IMR-90 (cell line): ENCODE measurements around the gene YBX2. TPM values are rescaled to one million over a fixed set of nuclear protein-coding genes. Genes with fewer than 3 reads are reported as not detected.

ENCODE experiments used
- ATAC-seq: fragments of 200-7000 bp; cut with Tn5 transposase; 2 replicates; pipeline ENCODE4 v1.9.1; 2020; ENCODE audit warnings: low read depth, mild to moderate bottlenecking, moderate library complexity
- BruUV-seq: library from RNA; stranded (reverse); fragments of 400-500 nt; replicated peaks from 2 replicates; lab custom pipeline; 2021; lab: Mats Ljungman, UMichigan
- CTCF ChIA-PET: fragments of 300-600 bp; formaldehyde crosslinking; extraction: SDS; loops from one replicate; lab custom pipeline; 2021; ENCODE audit warnings: antibody characterized with exemption; lab: Yijun Ruan, JAX
- POLR2A ChIA-PET: fragments of 300-600 bp; sonication (Branson Sonifier 250); formaldehyde crosslinking; loops from one replicate; lab custom pipeline; 2022; ENCODE audit warnings: antibody characterized with exemption; ENCODE audit not compliant: unreplicated experiment; lab: Charles Lee
- DNase-seq: peaks from one replicate; pipeline ENCODE4 v3.0.0; 2013
- H2AFZ ChIP-seq: replicated peaks from 2 replicates; pipeline ENCODE3; 2013; ENCODE audit warnings: low read length, mild to moderate bottlenecking; ENCODE audit not compliant: poor library complexity
- H2AK5ac ChIP-seq: 2 replicates; pipeline ENCODE4 v1.6.1; 2013; ENCODE audit warnings: low read depth, low read length, inconsistent platforms
- H2AK9ac ChIP-seq: replicated peaks from 2 replicates; pipeline ENCODE3; 2013; ENCODE audit warnings: mild to moderate bottlenecking, low read depth, low read length, moderate library complexity; ENCODE audit not compliant: poor library complexity
- H2BK120ac ChIP-seq: 2 replicates; pipeline ENCODE4 v1.6.1; 2013; ENCODE audit warnings: low read depth, low read length, inconsistent platforms
- H2BK15ac ChIP-seq: 3 replicates; pipeline ENCODE4 v1.6.1; 2013; ENCODE audit warnings: low read depth, low read length, inconsistent platforms
- H2BK20ac ChIP-seq: 2 replicates; pipeline ENCODE4 v1.6.1; 2013; ENCODE audit warnings: low read depth, mild to moderate bottlenecking, inconsistent platforms, low read length, moderate library complexity
- H2BK5ac ChIP-seq: 2 replicates; pipeline ENCODE4 v1.6.1; 2013; ENCODE audit warnings: mild to moderate bottlenecking, low read depth, low read length, inconsistent platforms; ENCODE audit not compliant: poor library complexity, severe bottlenecking
- H3K14ac ChIP-seq: replicated peaks from 2 replicates; pipeline ENCODE4 v1.6.1; 2013; ENCODE audit warnings: low read depth, low read length, inconsistent platforms
- H3K18ac ChIP-seq: 2 replicates; pipeline ENCODE4 v1.6.1; 2013; ENCODE audit warnings: low read depth, low read length, control low read depth
- H3K23ac ChIP-seq: 2 replicates; pipeline ENCODE4 v1.6.1; 2013; ENCODE audit warnings: low read depth, low read length, inconsistent platforms
- H3K27ac ChIP-seq: 2 replicates; pipeline ENCODE4 v1.5.1; 2013; ENCODE audit warnings: mild to moderate bottlenecking, control low read depth, low read length; ENCODE audit not compliant: insufficient read depth
- H3K27me3 ChIP-seq: 2 replicates; pipeline ENCODE4 v1.6.1; 2013; ENCODE audit warnings: low read length; ENCODE audit not compliant: control insufficient read depth, insufficient read depth
- H3K36me3 ChIP-seq: 2 replicates; pipeline ENCODE4 v1.6.1; 2013; ENCODE audit warnings: low read length, mixed read lengths; ENCODE audit not compliant: control insufficient read depth, insufficient read depth
- H3K4ac ChIP-seq: 2 replicates; pipeline ENCODE4 v1.6.1; 2013; ENCODE audit warnings: low read depth, low read length, inconsistent platforms
- H3K4me1 ChIP-seq: 2 replicates; pipeline ENCODE4 v1.6.1; 2013; ENCODE audit warnings: low read length, mixed read lengths; ENCODE audit not compliant: control insufficient read depth, insufficient read depth
- H3K4me2 ChIP-seq: 2 replicates; pipeline ENCODE4 v1.6.1; 2013; ENCODE audit warnings: low read depth, mild to moderate bottlenecking, control low read depth, low read length, moderate library complexity
- H3K4me3 ChIP-seq: 2 replicates; pipeline ENCODE4 v1.5.1; 2013; ENCODE audit warnings: low read depth, mild to moderate bottlenecking, control low read depth, low read length, moderate library complexity; ENCODE audit not compliant: insufficient read depth
- H3K56ac ChIP-seq: 2 replicates; pipeline ENCODE4 v1.6.1; 2013; ENCODE audit warnings: low read length, inconsistent platforms; ENCODE audit not compliant: insufficient read depth; ENCODE audit errors: extremely low read depth
- H3K79me1 ChIP-seq, 2 experiments: 2 replicates each; pipeline ENCODE4 v1.6.1; 2013; ENCODE audit warnings: low read length in 2 of 2, inconsistent platforms in 1 of 2, low read depth in 1 of 2
- H3K9ac ChIP-seq: 2 replicates; pipeline ENCODE4 v1.6.1; 2013; ENCODE audit warnings: low read depth, low read length, control low read depth
- H3K9me1 ChIP-seq: 2 replicates; pipeline ENCODE4 v1.6.1; 2013; ENCODE audit warnings: low read length, inconsistent platforms; ENCODE audit not compliant: insufficient read depth
- H3K9me3 ChIP-seq: 2 replicates; pipeline ENCODE4 v1.6.1; 2013; ENCODE audit warnings: low read length; ENCODE audit not compliant: control insufficient read depth, insufficient read depth
- H4K20me1 ChIP-seq: 2 replicates; pipeline ENCODE4 v1.6.1; 2013; ENCODE audit warnings: low read length, inconsistent platforms; ENCODE audit not compliant: insufficient read depth
- H4K5ac ChIP-seq: 2 replicates; pipeline ENCODE4 v1.6.1; 2013; ENCODE audit warnings: mild to moderate bottlenecking, low read depth, low read length, control low read depth
- H4K8ac ChIP-seq, 2 experiments: 2 replicates each; pipeline ENCODE4 v1.6.1; 2013; ENCODE audit warnings: low read depth in 2 of 2, low read length in 2 of 2, control low read depth in 1 of 2, inconsistent platforms in 1 of 2
- H4K91ac ChIP-seq: 2 replicates; pipeline ENCODE4 v1.6.1; 2013; ENCODE audit warnings: low read depth, low read length, inconsistent platforms; ENCODE audit not compliant: insufficient read depth
- CEBPB ChIP-seq: IDR thresholded peaks from 2 replicates; pipeline ENCODE4 v1.6.1; 2012; ENCODE audit warnings: low read depth, low read length, improper control_type of control experiment
- CHD1 ChIP-seq: IDR thresholded peaks from 2 replicates; pipeline ENCODE4 v1.6.1; 2012; ENCODE audit warnings: low read depth, low read length, improper control_type of control experiment
- CTCF ChIP-seq: conservative IDR thresholded peaks from 2 replicates; pipeline ENCODE4 v1.5.1; 2012; ENCODE audit warnings: mild to moderate bottlenecking, low read depth, low read length, improper control_type of control experiment
- ELK1 ChIP-seq: fragments of 150-350 bp; IDR thresholded peaks from 2 replicates; pipeline ENCODE4 v1.6.1; 2016; ENCODE audit warnings: low read depth, mild to moderate bottlenecking, low read length, moderate library complexity, borderline replicate concordance
- FOS ChIP-seq: fragments of 150-350 bp; IDR thresholded peaks from 2 replicates; pipeline ENCODE4 v1.6.1; 2016; ENCODE audit warnings: low read depth, low read length
- MAFK ChIP-seq: IDR thresholded peaks from 2 replicates; pipeline ENCODE4 v1.6.1; 2012; ENCODE audit warnings: low read depth, low read length, improper control_type of control experiment
- MAZ ChIP-seq: IDR thresholded peaks from 2 replicates; pipeline ENCODE4 v1.6.1; 2012; ENCODE audit warnings: low read depth, mild to moderate bottlenecking, low read length, improper control_type of control experiment, moderate library complexity, borderline replicate concordance
- MXI1 ChIP-seq: IDR thresholded peaks from 2 replicates; pipeline ENCODE4 v1.6.1; 2012; ENCODE audit warnings: low read depth, mild to moderate bottlenecking, low read length, moderate library complexity, borderline replicate concordance
- POLR2A ChIP-seq: IDR thresholded peaks from 2 replicates; pipeline ENCODE4 v1.6.1; 2012; ENCODE audit warnings: mild to moderate bottlenecking, low read depth, low read length
- RAD21 ChIP-seq: IDR thresholded peaks from 2 replicates; pipeline ENCODE4 v1.6.1; 2012; ENCODE audit warnings: low read length, improper control_type of control experiment
- RCOR1 ChIP-seq: IDR thresholded peaks from 2 replicates; pipeline ENCODE4 v1.6.1; 2012; ENCODE audit warnings: mild to moderate bottlenecking, low read length, improper control_type of control experiment; ENCODE audit not compliant: insufficient replicate concordance
- RFX5 ChIP-seq: IDR thresholded peaks from 2 replicates; pipeline ENCODE4 v1.8.0; 2012; ENCODE audit warnings: low read depth, mild to moderate bottlenecking, low read length, moderate library complexity
- SMC3 ChIP-seq: fragments of 150-350 bp; IDR thresholded peaks from 2 replicates; pipeline ENCODE4 v1.6.1; 2016; ENCODE audit warnings: low read depth, mild to moderate bottlenecking, antibody characterized with exemption, low read length, moderate library complexity
- WGBS, 2 experiments: methylation state at CpG; one replicate each; pipeline versions ENCODE4 v1.1.5 to v1.1.7; 2013; ENCODE audit warnings: missing lambda C conversion rate in 2 of 2; ENCODE audit not compliant: insufficient read length in 1 of 2; ENCODE audit errors: extremely low coverage in 2 of 2; 5-methylcytosine and 5-hydroxymethylcytosine counted together
- dilution Hi-C: fragments of 300-500 bp; cut with HindIII; formaldehyde crosslinking; loops from one replicate; pipeline ENCODE4 v1.14.3; 2018; ENCODE audit warnings: low sequenced_read_pairs; ENCODE audit not compliant: unreplicated experiment
- in situ Hi-C: fragments of 300-500 bp; cut with MboI; formaldehyde crosslinking; loops from 3 replicates; pipeline ENCODE4 v1.14.3; 2019; ENCODE audit warnings: low sequenced_read_pairs, inconsistent platforms, mixed read lengths
- intact Hi-C: fragments of 100-400 bp; cut with micrococcal nuclease; formaldehyde crosslinking; loops from 2 replicates; pipeline ENCODE4 v1.10.0; 2022
- polyA plus RNA-seq, 3 experiments: library from polyadenylated mRNA; depleted of rRNA; stranded (reverse); fragments of >200 nt; gene quantifications; 2 replicates each; pipeline ENCODE4 v1.2.3, GENCODE V29; 2012; ENCODE audit warnings: low replicate concordance in 1 of 3
- total RNA-seq: library from RNA; depleted of rRNA; stranded (reverse); fragments of >200 nt; gene quantifications from 2 replicates; pipeline ENCODE4 v1.2.3, GENCODE V29; 2012
- TF ChIP-seq, protein P1 (sequence below): fragments of 150-350 bp; IDR thresholded peaks from 2 replicates; pipeline ENCODE4 v1.6.1; 2017; ENCODE audit warnings: mild to moderate bottlenecking, antibody characterized with exemption, low read length, low read depth

Gene YBX2
- total and polyA plus RNA-seq, 2 of the 4 experiments (the other 2 are of a cell fraction), result 0.17 TPM; not detected in 1

DNA sequence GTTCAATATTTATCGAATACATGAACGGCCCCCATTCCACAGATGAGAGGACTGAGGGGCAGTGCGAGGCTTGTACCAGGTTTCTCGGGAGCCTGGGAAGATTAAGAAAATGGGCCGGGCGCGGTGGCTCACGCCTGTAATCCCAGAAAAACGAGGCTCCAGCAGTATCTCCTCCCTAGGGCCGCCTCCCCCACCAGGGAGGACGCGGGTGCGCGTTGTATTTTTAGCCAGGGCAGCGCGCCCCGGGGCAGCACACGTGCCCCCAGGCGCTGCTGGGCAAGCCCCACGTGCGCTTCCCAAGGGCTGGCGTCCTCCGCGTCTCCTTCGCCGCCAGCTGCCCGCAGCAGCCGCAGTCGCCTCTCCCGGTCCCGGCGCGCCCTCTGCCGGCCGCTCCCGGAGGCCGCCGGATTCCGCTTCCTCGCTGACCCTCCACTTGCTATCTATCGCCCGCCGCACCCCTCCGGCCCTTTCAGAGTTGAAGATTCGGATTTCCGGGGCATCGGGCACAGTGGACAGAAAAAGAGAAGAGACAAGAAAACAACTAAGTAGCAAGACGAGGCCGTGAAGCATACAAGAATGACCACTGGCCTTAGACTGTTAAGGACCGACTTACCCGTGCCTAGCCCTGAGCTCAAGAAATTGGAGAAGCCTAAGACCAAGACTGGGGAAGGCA, 1.9 kb upstream of the YBX2 start:
- no peak overlapping the region for H3K14ac ChIP-seq
- H4K91ac ChIP-seq, result no peak overlapping the region
- no peak overlapping the region for H2BK5ac ChIP-seq
- no peak overlapping the region for H4K5ac ChIP-seq
- H2BK120ac ChIP-seq, result no peak overlapping the region
- peak overlapping the region; percentile 62 for H3K4me2 ChIP-seq
- no peak overlapping the region for H3K18ac ChIP-seq
- 3% methylated on average over 30 of the region's 51 CpGs; no CpG with 5 or more reads in 1 of the 2 experiments for WGBS, 2 experiments
- peak overlapping the region; percentile 20 for H2AK9ac ChIP-seq
- no peak overlapping the region for H3K4ac ChIP-seq
- H3K27me3 ChIP-seq, result peaks cover 44% of the 10 kb centered on the region
- no peak overlapping the region; the same call in 1 of the 2 replicates for H3K23ac ChIP-seq
- H4K20me1 ChIP-seq, result 0 out of 2 replicates have a peak, but pooled peaks cover 3% of the 10 kb centered on the region
- H2BK15ac ChIP-seq, result no peak overlapping the region
- no peaks in the 10 kb centered on the region for H3K36me3 ChIP-seq
- ChIA-PET CTCF (interaction anchor here (0.5 to 2.0 kb wide), 8 partner anchors 9 to 250 kb away, joined by 3 to 17 read pairs (median 4); partner anchors contain the start of gene SLC2A4), POLR2A (no interaction called here)
- intact Hi-C loops, result loop anchor here (1.0 to 5.0 kb wide), 4 partner anchors 16 to 251 kb away; partner anchors contain the start of gene PHF23
- H3K79me1 ChIP-seq, result no peaks in the 10 kb centered on the region
- no peak overlapping the region; the same call in 1 of the 2 replicates for H3K4me3 ChIP-seq
- in situ Hi-C loops, result no loop called here
- no peaks in the 10 kb centered on the region; the same call in 1 of the 2 replicates for H3K9me3 ChIP-seq
- H3K27ac ChIP-seq, result no peak overlapping the region
- H2BK20ac ChIP-seq, result no peak overlapping the region
- no peaks in the 10 kb centered on the region; the same call in 1 of the 2 replicates for H3K9me1 ChIP-seq
- no peak overlapping the region for H3K9ac ChIP-seq
- H3K4me1 ChIP-seq, result peaks cover 3% of the 10 kb centered on the region
- dilution Hi-C loops, result no loop called here
- peak overlapping the region; percentile 88 for H2AFZ ChIP-seq
- peak overlapping the region in 1 of 2 experiments; percentile 83; a peak in 1 of 4 replicates for H4K8ac ChIP-seq
- H3K56ac ChIP-seq, result no peak overlapping the region
- no peak overlapping the region for H2AK5ac ChIP-seq
- ATAC-seq (peak; percentile 93), DNase-seq (peak; percentile 74)
- no TSS peak for BruUV-seq
- peak; percentile 66; the same call in 1 of the 2 replicates for TF ChIP-seq MAZ
- 0 out of 2 replicates have a peak, but pooled peaks have one; percentile 39 for TF ChIP-seq POLR2A
- TF ChIP-seq SMC3, result peak; percentile 92
- TF ChIP-seq CEBPB, result no peak
- peak; percentile 95 for TF ChIP-seq RAD21
- peak; percentile 98 for TF ChIP-seq MXI1
- TF ChIP-seq RFX5, result no peak
- TF ChIP-seq, protein P1, sequence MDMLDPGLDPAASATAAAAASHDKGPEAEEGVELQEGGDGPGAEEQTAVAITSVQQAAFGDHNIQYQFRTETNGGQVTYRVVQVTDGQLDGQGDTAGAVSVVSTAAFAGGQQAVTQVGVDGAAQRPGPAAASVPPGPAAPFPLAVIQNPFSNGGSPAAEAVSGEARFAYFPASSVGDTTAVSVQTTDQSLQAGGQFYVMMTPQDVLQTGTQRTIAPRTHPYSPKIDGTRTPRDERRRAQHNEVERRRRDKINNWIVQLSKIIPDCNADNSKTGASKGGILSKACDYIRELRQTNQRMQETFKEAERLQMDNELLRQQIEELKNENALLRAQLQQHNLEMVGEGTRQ, result peak; percentile 92
- TF ChIP-seq CTCF, result peak; percentile 94
- TF ChIP-seq RCOR1, result no peak
- 0 out of 2 replicates have a peak, but pooled peaks have one; percentile 13 for TF ChIP-seq FOS
- no peak for TF ChIP-seq MAFK
- no peak for TF ChIP-seq ELK1
- no peak for TF ChIP-seq CHD1
